ENCODE measurements around the gene DNAJC13.

GRCh38 chr3:132368515-132368914 is 48.8 kb upstream of the DNAJC13 start:
- TF ChIP-seq POLR2A (IDR thresholded peaks at IDR 0.05; ENCODE audit: low read length) = no peak
- no peak for TF ChIP-seq GATA1 (IDR thresholded peaks at IDR 0.05; ENCODE audit: low read depth, low read length)

Measured in erythroblast (primary cell).